K562 (cell line): ENCODE results near the gene CSF2.

Experiments used
- FOS ChIP-seq: IDR thresholded peaks from 3 replicates; pipeline ENCODE4 v1.6.1; 2011; ENCODE audit not compliant: insufficient read length; ENCODE audit errors: extremely low read depth
- HCFC1 ChIP-seq: IDR thresholded peaks from 2 replicates; pipeline ENCODE4 v1.6.1; 2012; ENCODE audit warnings: low read depth, low read length, improper control_type of control experiment
- ILF3 ChIP-seq: fragments of 450-650 bp; IDR thresholded peaks from 2 replicates; pipeline ENCODE4 v1.6.1; 2018; ENCODE audit warnings: antibody characterized with exemption, mild to moderate bottlenecking, moderate library complexity, borderline replicate concordance
- KLF1 ChIP-seq: fragments of 450-650 bp; IDR thresholded peaks from 2 replicates; pipeline ENCODE4 v1.6.1; 2016; ENCODE audit warnings: missing genetic modification characterization, missing compliant biosample characterization
- NFATC3 ChIP-seq: fragments of 450-650 bp; IDR thresholded peaks from 2 replicates; pipeline ENCODE4 v1.6.1; 2017; ENCODE audit warnings: mild to moderate bottlenecking
- NFE2L1 ChIP-seq: fragments of 450-650 bp; IDR thresholded peaks from 2 replicates; pipeline ENCODE4 v1.6.1; 2016; ENCODE audit warnings: missing genetic modification characterization, low read depth, mild to moderate bottlenecking, missing compliant biosample characterization, moderate library complexity, borderline replicate concordance
- NFIC ChIP-seq: fragments of 450-650 bp; IDR thresholded peaks from 2 replicates; pipeline ENCODE4 v1.6.1; 2017; ENCODE audit warnings: mild to moderate bottlenecking, inconsistent platforms
- POLR2AphosphoS5 ChIP-seq: IDR thresholded peaks from 2 replicates; pipeline ENCODE4 v1.6.1; 2011; ENCODE audit warnings: mild to moderate bottlenecking, low read depth, low read length, moderate library complexity; ENCODE audit not compliant: control insufficient read depth, insufficient read depth
- ZNF354B ChIP-seq: fragments of 250-450 bp; sonication (Bioruptor Pico); IDR thresholded peaks from 2 replicates; pipeline ENCODE4 v1.4.0; 2020
- TF ChIP-seq, protein P1 (sequence below), 2 experiments: fragments of 450-650 bp in 1 of 2; sonication (generic) in 1 of 2; formaldehyde crosslinking; conservative IDR thresholded peaks; 2 replicates each; pipeline versions ENCODE4 v1.4.0 to v1.8.1; 2020 to 2022; ENCODE audit warnings: mild to moderate bottlenecking in 1 of 2, missing genetic modification reagents in 1 of 2
- TF ChIP-seq, protein P2 (sequence below), 3 experiments: IDR thresholded peaks in 2 of 3; conservative IDR thresholded peaks in 1 of 3; 2 replicates each; pipeline ENCODE4 v1.5.1; 2011 to 2012; ENCODE audit warnings: low read length in 3 of 3, mild to moderate bottlenecking in 3 of 3, control low read depth in 2 of 3, improper control_type of control experiment in 1 of 3, inconsistent platforms in 1 of 3, low read depth in 1 of 3, mixed read lengths in 1 of 3, moderate library complexity in 1 of 3; ENCODE audit not compliant: insufficient read depth in 2 of 3
- TF ChIP-seq, protein P3 (sequence below): fragments of 250-450 bp; sonication (Bioruptor Pico); IDR thresholded peaks from 2 replicates; pipeline ENCODE4 v1.5.0; 2020; ENCODE audit warnings: mild to moderate bottlenecking
- TF ChIP-seq, protein P4 (sequence below): sonication (generic); formaldehyde crosslinking; IDR thresholded peaks from 2 replicates; pipeline ENCODE4 v1.9.0; 2022; ENCODE audit warnings: mild to moderate bottlenecking, missing genetic modification reagents

DNA sequence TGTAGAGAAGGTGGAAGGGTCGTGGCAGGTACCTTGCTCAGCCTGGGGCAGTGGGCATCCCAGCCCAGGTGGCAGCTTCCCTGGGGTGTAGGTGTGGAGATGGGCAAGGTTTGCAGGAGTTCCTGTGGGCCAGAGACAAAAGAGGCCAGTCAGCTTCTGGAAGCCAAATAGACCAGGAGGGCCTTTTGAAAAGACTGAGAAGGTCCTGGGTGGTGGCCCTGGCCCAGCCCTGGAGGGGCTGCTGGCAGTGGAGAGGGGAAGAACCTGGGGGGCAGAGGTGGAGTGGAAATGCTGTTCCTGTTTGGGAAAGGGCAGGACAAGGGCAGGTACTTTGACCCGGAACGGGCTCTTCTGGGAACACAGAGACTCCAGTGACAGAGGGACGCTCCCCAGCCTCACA is 20.1 kb upstream of the CSF2 start:
- no peak for TF ChIP-seq NFIC
- TF ChIP-seq, protein P1, sequence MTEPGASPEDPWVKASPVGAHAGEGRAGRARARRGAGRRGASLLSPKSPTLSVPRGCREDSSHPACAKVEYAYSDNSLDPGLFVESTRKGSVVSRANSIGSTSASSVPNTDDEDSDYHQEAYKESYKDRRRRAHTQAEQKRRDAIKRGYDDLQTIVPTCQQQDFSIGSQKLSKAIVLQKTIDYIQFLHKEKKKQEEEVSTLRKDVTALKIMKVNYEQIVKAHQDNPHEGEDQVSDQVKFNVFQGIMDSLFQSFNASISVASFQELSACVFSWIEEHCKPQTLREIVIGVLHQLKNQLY (CRISPR knock-in tag; conservative IDR thresholded peaks at IDR 0.05): no peak
- TF ChIP-seq, protein P2, sequence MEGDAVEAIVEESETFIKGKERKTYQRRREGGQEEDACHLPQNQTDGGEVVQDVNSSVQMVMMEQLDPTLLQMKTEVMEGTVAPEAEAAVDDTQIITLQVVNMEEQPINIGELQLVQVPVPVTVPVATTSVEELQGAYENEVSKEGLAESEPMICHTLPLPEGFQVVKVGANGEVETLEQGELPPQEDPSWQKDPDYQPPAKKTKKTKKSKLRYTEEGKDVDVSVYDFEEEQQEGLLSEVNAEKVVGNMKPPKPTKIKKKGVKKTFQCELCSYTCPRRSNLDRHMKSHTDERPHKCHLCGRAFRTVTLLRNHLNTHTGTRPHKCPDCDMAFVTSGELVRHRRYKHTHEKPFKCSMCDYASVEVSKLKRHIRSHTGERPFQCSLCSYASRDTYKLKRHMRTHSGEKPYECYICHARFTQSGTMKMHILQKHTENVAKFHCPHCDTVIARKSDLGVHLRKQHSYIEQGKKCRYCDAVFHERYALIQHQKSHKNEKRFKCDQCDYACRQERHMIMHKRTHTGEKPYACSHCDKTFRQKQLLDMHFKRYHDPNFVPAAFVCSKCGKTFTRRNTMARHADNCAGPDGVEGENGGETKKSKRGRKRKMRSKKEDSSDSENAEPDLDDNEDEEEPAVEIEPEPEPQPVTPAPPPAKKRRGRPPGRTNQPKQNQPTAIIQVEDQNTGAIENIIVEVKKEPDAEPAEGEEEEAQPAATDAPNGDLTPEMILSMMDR (IDR thresholded peaks at IDR 0.05 in 2 of 3, conservative IDR thresholded peaks at IDR 0.05 in 1 of 3; ENCODE audit: insufficient read depth in 2 of 3, low read depth in 1 of 3, low read length in 3 of 3): no peak
- TF ChIP-seq FOS: no peak
- TF ChIP-seq ILF3: no peak
- TF ChIP-seq, protein P3, sequence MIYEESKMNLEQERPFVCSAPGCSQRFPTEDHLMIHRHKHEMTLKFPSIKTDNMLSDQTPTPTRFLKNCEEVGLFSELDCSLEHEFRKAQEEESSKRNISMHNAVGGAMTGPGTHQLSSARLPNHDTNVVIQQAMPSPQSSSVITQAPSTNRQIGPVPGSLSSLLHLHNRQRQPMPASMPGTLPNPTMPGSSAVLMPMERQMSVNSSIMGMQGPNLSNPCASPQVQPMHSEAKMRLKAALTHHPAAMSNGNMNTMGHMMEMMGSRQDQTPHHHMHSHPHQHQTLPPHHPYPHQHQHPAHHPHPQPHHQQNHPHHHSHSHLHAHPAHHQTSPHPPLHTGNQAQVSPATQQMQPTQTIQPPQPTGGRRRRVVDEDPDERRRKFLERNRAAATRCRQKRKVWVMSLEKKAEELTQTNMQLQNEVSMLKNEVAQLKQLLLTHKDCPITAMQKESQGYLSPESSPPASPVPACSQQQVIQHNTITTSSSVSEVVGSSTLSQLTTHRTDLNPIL: no peak
- TF ChIP-seq NFATC3: no peak
- no peak for TF ChIP-seq KLF1
- TF ChIP-seq NFE2L1 (tag): no peak
- TF ChIP-seq POLR2AphosphoS5: no peak
- TF ChIP-seq ZNF354B (CRISPR knock-in tag): no peak
- TF ChIP-seq, protein P4, sequence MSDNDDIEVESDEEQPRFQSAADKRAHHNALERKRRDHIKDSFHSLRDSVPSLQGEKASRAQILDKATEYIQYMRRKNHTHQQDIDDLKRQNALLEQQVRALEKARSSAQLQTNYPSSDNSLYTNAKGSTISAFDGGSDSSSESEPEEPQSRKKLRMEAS (CRISPR knock-in tag): no peak
- no peak for TF ChIP-seq HCFC1
